RCC 7860 (cell line): Measurements from ENCODE around the gene MPC1L.

Experiments
- DNase-seq: peaks from one replicate; pipeline ENCODE4 v3.0.0-alpha.2; 2015; ENCODE audit warnings: low spot score
- FAIRE-seq: peaks from 2 replicates; lab custom pipeline; 2012; peaks lifted over from hg19 to GRCh38; lab: Jason Lieb, UNC

The MPC1L gene

GRCh38 chrX:40625294-40625693 lies 2.1 kb downstream of the MPC1L start:
- FAIRE-seq (no peak), DNase-seq (no peak)

- FAIRE-seq: no peak
- no peak for DNase-seq
Measured at GRCh38 chrX:40628506-40628905, 5.3 kb downstream of the MPC1L start.

GRCh38 chrX:40632199-40632598 lies 9.0 kb downstream of the MPC1L start:
- DNase-seq: no peak
- no peak for FAIRE-seq

- FAIRE-seq (no peak), DNase-seq (no peak)
Measured at GRCh38 chrX:40637687-40638086, 14.5 kb downstream of the MPC1L start.

- DNase-seq: peak; percentile 24
- FAIRE-seq: peak; percentile 5
Measured at GRCh38 chrX:40644176-40644575, 20.9 kb downstream of the MPC1L start.

GRCh38 chrX:40644821-40645358 lies 21.7 kb downstream of the MPC1L start:
- FAIRE-seq: peak; percentile 45

GRCh38 chrX:40646489-40647306 lies 23.5 kb downstream of the MPC1L start:
- no peak for DNase-seq
- no peak for FAIRE-seq

More at GRCh38 chrX:40644821-40645358, 21.7 kb downstream of the MPC1L start:
- DNase-seq: peak; percentile 67

GRCh38 chrX:40647307-40648197 lies 24.3 kb downstream of the MPC1L start, which contains the start of gene CXorf38:
TSS of gene CXorf38 (minus strand) at chrX:40647561. CDS start at chrX:40647520, 41 bp downstream.
- DNase-seq (peak; percentile 72), FAIRE-seq (no peak)

- peak; percentile 20 for DNase-seq
- peak; percentile 80 for FAIRE-seq
Measured at GRCh38 chrX:40651620-40652223, 28.5 kb downstream of the MPC1L start.

- FAIRE-seq: no peak
- DNase-seq: no peak
Measured at GRCh38 chrX:40652664-40653063, 29.4 kb downstream of the MPC1L start.

- no peak for DNase-seq
- no peak for FAIRE-seq
Measured at GRCh38 chrX:40653535-40653934, 30.3 kb downstream of the MPC1L start.

- FAIRE-seq (no peak), DNase-seq (no peak)
Measured at GRCh38 chrX:40660381-40660780, 37.2 kb downstream of the MPC1L start.

GRCh38 chrX:40661489-40661888 lies 38.3 kb downstream of the MPC1L start:
- DNase-seq (no peak), FAIRE-seq (no peak)

- FAIRE-seq (no peak), DNase-seq (no peak)
Measured at GRCh38 chrX:40663078-40663740, 40.0 kb downstream of the MPC1L start.

- no peak for FAIRE-seq
- no peak for DNase-seq
Measured at GRCh38 chrX:40663880-40664630, 40.8 kb downstream of the MPC1L start.

- DNase-seq (no peak), FAIRE-seq (no peak)
Measured at GRCh38 chrX:40671126-40671525, 47.9 kb downstream of the MPC1L start.
